ENCODE measurements around the gene DMTF1. TPM values are rescaled to one million over a fixed set of nuclear protein-coding genes. Genes with fewer than 3 reads are reported as not detected.

DMTF1 gene
- total RNA-seq, 1 experiment from 2014 or later, result 56.3 TPM

DNA sequence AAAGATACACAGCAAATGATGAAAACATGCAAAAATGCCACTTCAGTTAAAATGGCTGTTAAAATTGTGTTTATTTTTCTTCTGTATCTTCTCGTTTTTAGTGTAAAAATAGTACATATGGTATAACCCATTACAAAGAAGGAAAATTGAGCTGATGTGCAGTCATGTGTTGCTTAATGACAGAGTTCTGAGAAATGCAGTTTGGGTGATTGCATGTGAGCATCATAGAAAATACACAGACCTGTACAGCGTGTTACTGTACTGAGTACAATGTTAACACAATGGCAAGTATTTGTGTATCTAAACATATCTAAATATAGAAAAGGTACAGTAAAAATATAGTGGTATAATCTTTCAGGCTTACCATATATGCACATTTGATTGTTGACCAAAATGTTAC is 7.3 kb downstream of the DMTF1 start:
- Histone ChIP-seq H3K27ac (ENCODE audit: low read depth, low read length) (no peak overlapping the region), H3K4me1 (ENCODE audit: control insufficient read depth in 1 of 2, insufficient read depth in 2 of 2, low read length in 2 of 2) (no peaks in the 10 kb centered on the region), H2AFZ (ENCODE audit: low read depth, low read length, poor library complexity, severe bottlenecking) (no peak overlapping the region), H3K9me2 (ENCODE audit: insufficient read depth) (no peaks in the 10 kb centered on the region), H3K9me3 (ENCODE audit: control insufficient read depth in 1 of 2, insufficient read depth in 1 of 2, low read depth in 1 of 2, low read length in 2 of 2) (no peaks in the 10 kb centered on the region), H3K4me3 (replicated peaks in 1 of 2; ENCODE audit: low read depth in 1 of 2, low read length in 2 of 2) (no peak overlapping the region), H3K36me3 (ENCODE audit: control insufficient read depth in 1 of 2, insufficient read depth in 2 of 2, low read length in 2 of 2) (peaks cover 0 to 11% of the 10 kb centered on the region in 2 experiments; a peak in 3 of 4 replicates), H3K9ac (ENCODE audit: low read length) (no peak overlapping the region), H3K4me2 (ENCODE audit: low read length) (no peak overlapping the region), H4K20me1 (ENCODE audit: insufficient read depth) (no peaks in the 10 kb centered on the region), H3K27me3 (ENCODE audit: insufficient read depth, low read length) (no peaks in the 10 kb centered on the region), H3K79me2 (ENCODE audit: insufficient read depth, low read length) (peaks cover 81% of the 10 kb centered on the region)
- ATAC-seq, result no peak
- no peak for TF ChIP-seq CEBPB (IDR thresholded peaks at IDR 0.05; ENCODE audit: low read depth)
- no peak for TF ChIP-seq JUND (IDR thresholded peaks at IDR 0.05)
- no peak for TF ChIP-seq TCF7L2 (IDR thresholded peaks at IDR 0.05; ENCODE audit: borderline replicate concordance, extremely low read depth, insufficient read depth, insufficient read length)
- TF ChIP-seq SRF (IDR thresholded peaks at IDR 0.05; ENCODE audit: low read depth), result no peak
- TF ChIP-seq, protein P1, sequence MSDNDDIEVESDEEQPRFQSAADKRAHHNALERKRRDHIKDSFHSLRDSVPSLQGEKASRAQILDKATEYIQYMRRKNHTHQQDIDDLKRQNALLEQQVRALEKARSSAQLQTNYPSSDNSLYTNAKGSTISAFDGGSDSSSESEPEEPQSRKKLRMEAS (IDR thresholded peaks at IDR 0.05), result no peak
- no peak for TF ChIP-seq RAD21 (IDR thresholded peaks at IDR 0.05; ENCODE audit: low read depth)
- no peak for TF ChIP-seq POLR2AphosphoS5 (IDR thresholded peaks at IDR 0.05; ENCODE audit: low read depth, low read length)
- TF ChIP-seq EZH2 (IDR thresholded peaks at IDR 0.05), result no peak
- TF ChIP-seq ZFX (IDR thresholded peaks at IDR 0.05), result no peak
- TF ChIP-seq POLR2A (IDR thresholded peaks at IDR 0.05; ENCODE audit: borderline replicate concordance, extremely low read depth, insufficient read depth, insufficient read length), result no peak
- no peak for TF ChIP-seq EZH2phosphoT487 (IDR thresholded peaks at IDR 0.05; ENCODE audit: borderline replicate concordance)
- TF ChIP-seq, protein P2, sequence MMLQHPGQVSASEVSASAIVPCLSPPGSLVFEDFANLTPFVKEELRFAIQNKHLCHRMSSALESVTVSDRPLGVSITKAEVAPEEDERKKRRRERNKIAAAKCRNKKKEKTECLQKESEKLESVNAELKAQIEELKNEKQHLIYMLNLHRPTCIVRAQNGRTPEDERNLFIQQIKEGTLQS (IDR thresholded peaks at IDR 0.05), result no peak
- no peak for TF ChIP-seq REST (IDR thresholded peaks at IDR 0.05; ENCODE audit: low read depth)
- TF ChIP-seq FOSL1 (IDR thresholded peaks at IDR 0.05; ENCODE audit: low read depth), result no peak
- ChIA-PET POLR2A (no interaction called here), CTCF (no interaction called here), RAD21 (ENCODE audit: low non-redundant PET in 1 of 2, low total read pairs in 2 of 2, uncharacterized antibody in 2 of 2, unreplicated experiment in 2 of 2) (no interaction called here)
- DNase-seq (ENCODE audit: low read depth, low spot score), result no peak
- intact Hi-C loops (cut with micrococcal nuclease), result no loop called here
- BruUV-seq (replicated peaks), result no TSS peak
